Gastroesophageal sphincter (tissue), 3 donors: Measurements from ENCODE around the gene SLC8A1.

ENCODE experiments used
- CTCF ChIP-seq, 4 experiments: fragments of 200-600 bp in 2 of 4; fragments of 450-650 bp in 2 of 4; sonication (generic) in 1 of 4; IDR thresholded peaks; one replicate each; pipeline ENCODE4 v1.5.1; 2017 to 2019; ENCODE audit warnings: antibody characterized with exemption in 4 of 4, mild to moderate bottlenecking in 2 of 4, moderate library complexity in 2 of 4
- EP300 ChIP-seq: sonication (generic); formaldehyde crosslinking; IDR thresholded peaks from one replicate; pipeline ENCODE4 v1.6.1; 2017; ENCODE audit warnings: antibody characterized with exemption, mild to moderate bottlenecking
- POLR2AphosphoS5 ChIP-seq: sonication (generic); formaldehyde crosslinking; IDR thresholded peaks from one replicate; pipeline ENCODE4 v1.6.1; 2017; ENCODE audit warnings: antibody characterized with exemption

DNA sequence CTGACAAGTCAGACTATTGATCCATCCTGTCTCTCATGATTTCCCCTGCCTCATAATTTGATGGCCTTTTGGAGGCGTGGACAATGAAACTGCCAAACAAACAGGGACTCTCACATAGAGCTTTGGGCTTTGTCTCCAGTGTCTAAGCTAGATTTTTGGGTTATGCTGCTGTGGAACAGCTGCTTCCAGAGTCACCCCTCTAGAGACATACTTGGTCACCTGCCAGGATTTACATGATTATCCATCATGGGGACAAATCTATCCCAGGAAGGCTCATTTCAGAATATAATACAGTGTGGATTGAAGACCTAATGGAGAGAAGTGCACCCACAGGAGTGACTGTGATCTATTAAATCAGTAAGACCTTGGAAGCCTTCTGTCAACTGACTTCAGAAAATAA lies 159.6 kb downstream of the SLC8A1 start:
- no peak for TF ChIP-seq CTCF (IDR thresholded peaks at IDR 0.05)
- no peak for TF ChIP-seq EP300
- TF ChIP-seq POLR2AphosphoS5 = no peak
